Gastrocnemius medialis (tissue), 4 donors: ENCODE measurements around the gene RAD51B. TPM values are rescaled to one million over a fixed set of nuclear protein-coding genes. Genes with fewer than 3 reads are reported as not detected.

Experiments used
- ATAC-seq, 2 donors: fragments of 150-250 bp; one replicate each; pipeline ENCODE4 v1.9.1; 2016
- DNase-seq, 2 donors: peaks; one replicate each; pipeline ENCODE4 v3.0.0-alpha.2; 2019
- H3K27ac ChIP-seq, 4 donors: fragments of 200-600 bp; sonication (generic); 1 replicate in 1 of 4; 2 replicates in 3 of 4; pipeline ENCODE4 v1.5.1; 2016 to 2018; ENCODE audit warnings: mild to moderate bottlenecking in 2 of 4, moderate library complexity in 1 of 4
- H3K27me3 ChIP-seq, 3 donors: fragments of 200-600 bp; sonication (generic) in 2 of 3; 1 replicate in 1 of 3; 2 replicates in 2 of 3; pipeline versions ENCODE4 v1.5.1 to v1.6.0; 2016 to 2019; ENCODE audit warnings: mild to moderate bottlenecking in 1 of 3, moderate library complexity in 1 of 3
- H3K36me3 ChIP-seq, 2 donors: fragments of 200-600 bp; sonication (generic) in 1 of 2; one replicate each; pipeline ENCODE4 v1.5.1; 2017 to 2018
- H3K4me1 ChIP-seq, 2 donors: fragments of 200-600 bp; sonication (generic) in 1 of 2; one replicate each; pipeline ENCODE4 v1.5.1; 2016 to 2017; ENCODE audit warnings: mild to moderate bottlenecking in 2 of 2
- H3K4me3 ChIP-seq, 4 donors: fragments of 200-600 bp; sonication (generic) in 3 of 4; 1 replicate in 1 of 4; 2 replicates in 3 of 4; pipeline ENCODE4 v1.5.1; 2016 to 2019; ENCODE audit warnings: mild to moderate bottlenecking in 2 of 4
- H3K9me3 ChIP-seq, 3 donors: fragments of 200-600 bp; sonication (generic) in 2 of 3; 1 replicate in 1 of 3; 2 replicates in 2 of 3; pipeline ENCODE4 v1.5.1; 2016 to 2019
- POLR2A ChIP-seq, 2 donors: fragments of 450-650 bp; IDR thresholded peaks; one replicate each; pipeline ENCODE4 v1.6.1; 2017; ENCODE audit warnings: antibody characterized with exemption in 2 of 2, mild to moderate bottlenecking in 2 of 2, moderate library complexity in 2 of 2
- in situ Hi-C, 4 donors: fragments of 200-750 bp; cut with MboI; loops; one replicate each; pipeline versions ENCODE4 v1.15.0 to v1.8.0; 2017; ENCODE audit warnings: low sequenced_read_pairs in 4 of 4
- intact Hi-C: fragments of 100-400 bp; cut with DNase I; formaldehyde crosslinking; loops from one replicate; pipeline ENCODE4 v1.15.1; 2023; ENCODE audit warnings: low total_unique reads
- total RNA-seq, 4 donors: library from RNA; depleted of rRNA; stranded (reverse); fragments of >200 nt; gene quantifications; one replicate each; pipeline versions ENCODE4 v1.1.0 to v1.2.3, GENCODE V29; 2016
- TF ChIP-seq, protein P1 (sequence below), 5 experiments: fragments of 450-650 bp in 3 of 5; fragments of 200-600 bp in 2 of 5; sonication (generic) in 2 of 5; IDR thresholded peaks in 4 of 5; conservative IDR thresholded peaks in 1 of 5; 1 replicate in 4 of 5; 2 replicates in 1 of 5; pipeline ENCODE4 v1.5.1; 2016 to 2019; ENCODE audit warnings: antibody characterized with exemption in 5 of 5, mild to moderate bottlenecking in 3 of 5, moderate library complexity in 3 of 5

The RAD51B gene
- total RNA-seq, 4 donors from 2014 or later: 1.6 to 3.3 (median 2.4) TPM

DNA sequence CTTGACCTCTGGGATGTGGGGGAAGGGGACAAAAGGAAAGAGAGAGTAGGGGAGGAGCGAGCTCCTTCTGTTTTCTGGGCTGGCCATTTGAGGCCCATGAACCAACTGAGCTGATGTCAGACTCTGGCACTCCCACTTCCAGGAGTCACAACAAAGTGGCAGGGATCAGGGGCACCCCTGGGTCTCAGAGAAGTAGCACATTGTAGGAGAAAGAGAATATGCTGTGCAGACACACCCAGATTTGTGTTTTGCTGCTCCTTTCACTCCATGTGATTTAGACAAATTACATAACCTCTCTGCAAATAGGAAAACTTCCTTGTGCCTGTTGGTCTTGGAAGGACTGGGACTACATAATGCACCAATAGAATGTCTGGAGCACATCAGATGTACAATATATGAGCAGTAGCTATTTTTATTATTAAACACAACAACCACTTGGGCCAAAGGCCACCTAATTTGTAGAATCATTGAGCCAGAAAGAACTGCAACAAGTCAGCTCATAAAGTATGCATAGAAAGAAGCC lies 707.8 kb downstream of the RAD51B start:
- Histone ChIP-seq H3K36me3 (no peaks in the 10 kb centered on the region), H3K27me3 (no peaks in the 10 kb centered on the region), H3K9me3 (peaks cover 0 to 7% (median 3%) of the 10 kb centered on the region in 3 donors), H3K4me1 (peaks cover 0 to 25% of the 10 kb centered on the region in 2 donors), H3K27ac (peak overlapping the region in 3 of 4 donors; percentile 30 to 57 (median 50)), H3K4me3 (no peak overlapping the region)
- intact Hi-C loops (no loop called here), in situ Hi-C loops (loop anchor here in 1 of 4 donors (25.0 kb wide), 1 partner anchor 260 kb away; the partner anchor contains the start of gene ZFP36L1)
- ATAC-seq: peak; percentile 18 to 43
- no peak for TF ChIP-seq POLR2A (IDR thresholded peaks at IDR 0.05)
- TF ChIP-seq, protein P1, sequence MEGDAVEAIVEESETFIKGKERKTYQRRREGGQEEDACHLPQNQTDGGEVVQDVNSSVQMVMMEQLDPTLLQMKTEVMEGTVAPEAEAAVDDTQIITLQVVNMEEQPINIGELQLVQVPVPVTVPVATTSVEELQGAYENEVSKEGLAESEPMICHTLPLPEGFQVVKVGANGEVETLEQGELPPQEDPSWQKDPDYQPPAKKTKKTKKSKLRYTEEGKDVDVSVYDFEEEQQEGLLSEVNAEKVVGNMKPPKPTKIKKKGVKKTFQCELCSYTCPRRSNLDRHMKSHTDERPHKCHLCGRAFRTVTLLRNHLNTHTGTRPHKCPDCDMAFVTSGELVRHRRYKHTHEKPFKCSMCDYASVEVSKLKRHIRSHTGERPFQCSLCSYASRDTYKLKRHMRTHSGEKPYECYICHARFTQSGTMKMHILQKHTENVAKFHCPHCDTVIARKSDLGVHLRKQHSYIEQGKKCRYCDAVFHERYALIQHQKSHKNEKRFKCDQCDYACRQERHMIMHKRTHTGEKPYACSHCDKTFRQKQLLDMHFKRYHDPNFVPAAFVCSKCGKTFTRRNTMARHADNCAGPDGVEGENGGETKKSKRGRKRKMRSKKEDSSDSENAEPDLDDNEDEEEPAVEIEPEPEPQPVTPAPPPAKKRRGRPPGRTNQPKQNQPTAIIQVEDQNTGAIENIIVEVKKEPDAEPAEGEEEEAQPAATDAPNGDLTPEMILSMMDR (IDR thresholded peaks at IDR 0.05 in 4 of 5, conservative IDR thresholded peaks at IDR 0.05 in 1 of 5): no peak
- DNase-seq: no peak

DNA sequence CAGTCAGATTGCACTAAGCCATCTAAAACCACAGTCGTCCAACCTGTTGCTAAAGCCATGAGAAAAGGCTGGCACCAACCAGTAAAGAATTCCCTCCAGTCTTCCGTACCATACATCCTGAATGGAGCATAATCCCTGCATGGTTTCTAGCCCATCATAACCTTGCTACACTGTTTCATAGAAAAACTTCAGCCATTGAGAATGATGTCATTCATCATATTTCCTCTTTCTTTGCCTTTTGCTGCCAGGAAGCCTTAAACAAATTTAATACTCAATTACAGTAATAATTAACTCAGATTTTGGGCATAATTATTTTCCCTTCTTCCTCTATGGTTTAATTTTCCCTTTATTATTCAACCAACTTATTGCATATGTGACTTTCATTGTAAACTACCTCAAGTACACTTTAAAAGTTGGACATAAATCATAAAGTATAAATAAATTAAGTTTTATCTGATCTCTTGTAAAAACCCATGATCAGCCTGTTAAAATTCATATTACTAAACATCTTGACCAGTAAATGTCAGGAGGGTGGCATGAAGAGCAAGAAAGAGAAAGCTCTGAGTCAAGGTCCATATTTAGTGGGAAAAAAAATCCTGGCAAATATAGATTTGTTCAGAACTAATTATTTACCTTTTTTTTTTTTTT lies 708.6 kb downstream of the RAD51B start:
- Histone ChIP-seq H3K27ac (peak overlapping the region in 1 of 4 donors; percentile 57), H3K4me1 (peaks cover 0 to 18% of the 10 kb centered on the region in 2 donors), H3K4me3 (no peak overlapping the region), H3K27me3 (no peaks in the 10 kb centered on the region), H3K36me3 (no peaks in the 10 kb centered on the region), H3K9me3 (peaks cover 0 to 7% (median 3%) of the 10 kb centered on the region in 3 donors)
- in situ Hi-C loops: loop anchor here in 1 of 4 donors (25.0 kb wide), 1 partner anchor 259 kb away; the partner anchor contains the start of gene ZFP36L1
- intact Hi-C loops: no loop called here
- TF ChIP-seq, protein P1 (IDR thresholded peaks at IDR 0.05 in 4 of 5, conservative IDR thresholded peaks at IDR 0.05 in 1 of 5): no peak
- no peak for TF ChIP-seq POLR2A (IDR thresholded peaks at IDR 0.05)
- DNase-seq: no peak
- ATAC-seq: no peak

DNA sequence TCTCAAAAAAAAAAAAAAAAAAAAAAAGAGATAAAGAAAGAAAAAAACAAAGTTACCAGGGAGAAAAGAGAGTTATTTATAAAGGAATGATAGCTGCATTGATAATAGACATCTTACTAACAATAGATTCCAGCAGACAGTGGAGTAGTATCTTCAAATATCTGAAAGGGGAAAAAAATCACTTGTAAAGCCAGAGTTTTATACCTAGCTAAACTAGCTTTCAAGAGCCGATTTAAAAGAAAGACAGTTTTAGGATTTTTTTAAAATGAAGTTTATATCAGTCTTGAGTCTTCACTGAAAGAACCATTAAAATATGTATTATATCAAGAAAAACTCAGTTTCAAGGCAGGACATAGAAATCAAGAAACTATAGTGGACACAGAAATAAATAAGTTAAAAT lies 710.9 kb downstream of the RAD51B start:
- Histone ChIP-seq H3K9me3 (peaks cover 0 to 7% (median 3%) of the 10 kb centered on the region in 3 donors), H3K27ac (no peak overlapping the region), H3K27me3 (no peaks in the 10 kb centered on the region), H3K4me1 (peaks cover 0 to 8% of the 10 kb centered on the region in 2 donors), H3K36me3 (no peaks in the 10 kb centered on the region), H3K4me3 (no peak overlapping the region)
- ATAC-seq (no peak), DNase-seq (no peak)
- in situ Hi-C loops: loop anchor here in 1 of 4 donors (25.0 kb wide), 1 partner anchor 257 kb away; the partner anchor contains the start of gene ZFP36L1
- TF ChIP-seq POLR2A (IDR thresholded peaks at IDR 0.05): no peak
- TF ChIP-seq, protein P1 (IDR thresholded peaks at IDR 0.05 in 4 of 5, conservative IDR thresholded peaks at IDR 0.05 in 1 of 5): no peak
- intact Hi-C loops: no loop called here

DNA sequence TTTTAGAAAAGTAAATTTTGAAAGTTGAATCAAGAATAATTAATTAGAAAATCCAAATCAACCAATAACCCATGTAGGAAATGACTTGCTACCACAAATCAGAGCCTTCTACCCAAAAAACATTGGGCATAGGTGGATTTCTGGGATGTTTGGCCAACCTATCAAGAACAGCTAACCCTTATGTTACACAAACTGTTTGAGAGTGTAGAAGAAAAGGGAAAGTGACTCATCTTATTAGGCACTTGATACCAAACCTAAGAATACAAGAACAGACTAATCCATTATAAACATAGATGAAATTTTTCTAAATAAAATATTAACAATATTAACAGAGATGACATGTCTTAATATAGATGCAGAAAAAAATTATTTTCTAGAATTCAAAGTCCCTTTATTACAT lies 712.9 kb downstream of the RAD51B start:
- Histone ChIP-seq H3K27ac (no peak overlapping the region), H3K36me3 (no peaks in the 10 kb centered on the region), H3K9me3 (peaks cover 0 to 7% (median 3%) of the 10 kb centered on the region in 3 donors), H3K4me1 (peaks cover 0 to 3% of the 10 kb centered on the region in 2 donors), H3K27me3 (no peaks in the 10 kb centered on the region), H3K4me3 (no peak overlapping the region)
- ATAC-seq (no peak), DNase-seq (no peak)
- intact Hi-C loops (no loop called here), in situ Hi-C loops (loop anchor here in 1 of 4 donors (25.0 kb wide), 1 partner anchor 255 kb away; the partner anchor contains the start of gene ZFP36L1)
- no peak for TF ChIP-seq POLR2A (IDR thresholded peaks at IDR 0.05)
- TF ChIP-seq, protein P1 (IDR thresholded peaks at IDR 0.05 in 4 of 5, conservative IDR thresholded peaks at IDR 0.05 in 1 of 5): no peak
